ENCODE results near the gene SLC29A1. TPM values are rescaled to one million over a fixed set of nuclear protein-coding genes. Genes with fewer than 3 reads are reported as not detected.

Gene SLC29A1
- total RNA-seq, 1 donor from 2014 or later, result 170 TPM

GRCh38 chr6:44270526-44271405, 47.4 kb downstream of the SLC29A1 start:
- intact Hi-C loops (cut with DNase I), result no loop called here
- DNase-seq (ENCODE audit: missing footprints) (no peak), ATAC-seq (no peak)

- intact Hi-C loops (cut with DNase I), result no loop called here
- DNase-seq (ENCODE audit: missing footprints) (no peak), ATAC-seq (no peak)
Measured at GRCh38 chr6:44271406-44271723, 48.0 kb downstream of the SLC29A1 start.

DNA sequence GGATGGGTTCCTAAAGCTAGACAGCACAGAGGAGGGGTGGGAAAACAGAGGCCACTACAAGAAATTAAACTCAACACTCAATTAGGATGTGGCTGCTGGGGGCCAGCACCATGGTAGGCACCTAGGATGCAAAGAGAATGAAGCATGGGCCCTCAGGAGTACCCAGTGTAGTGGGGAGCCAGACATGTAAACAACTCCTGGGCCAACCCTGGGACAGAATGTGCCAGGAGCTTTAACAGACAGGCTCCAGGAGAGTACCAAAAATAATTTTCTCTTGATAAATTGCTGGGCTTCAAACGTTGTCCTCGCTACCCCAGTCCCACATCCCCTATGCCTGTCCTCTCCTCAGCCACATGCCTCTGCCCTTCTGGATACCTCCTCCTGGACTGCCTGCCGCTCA, 48.5 kb downstream of the SLC29A1 start:
- no peak for DNase-seq (ENCODE audit: missing footprints)
- intact Hi-C loops (cut with DNase I), result no loop called here
- ATAC-seq, result no peak

DNA sequence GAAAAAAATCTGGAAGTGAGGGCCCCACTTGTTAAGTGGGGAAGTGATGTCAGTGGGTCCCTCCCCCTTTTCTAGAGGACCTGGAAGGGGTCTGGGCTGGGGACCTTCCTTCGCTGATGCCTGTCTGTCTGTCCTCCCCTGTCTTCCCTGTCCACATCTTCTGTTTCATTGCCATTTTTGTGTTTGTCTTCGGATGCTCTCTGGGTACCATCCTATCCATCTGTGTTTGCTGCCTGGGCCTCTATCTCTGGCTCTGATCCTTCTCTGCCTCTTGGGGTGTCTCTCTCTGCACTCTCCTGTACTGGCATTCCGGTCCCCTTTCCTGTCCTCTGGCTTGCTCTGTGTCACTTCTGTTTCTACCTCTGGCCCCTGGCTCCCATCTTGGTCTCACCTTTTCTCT, 49.1 kb downstream of the SLC29A1 start:
- intact Hi-C loops (cut with DNase I), result no loop called here
- no peak for ATAC-seq
- no peak for DNase-seq (ENCODE audit: missing footprints)

DNA sequence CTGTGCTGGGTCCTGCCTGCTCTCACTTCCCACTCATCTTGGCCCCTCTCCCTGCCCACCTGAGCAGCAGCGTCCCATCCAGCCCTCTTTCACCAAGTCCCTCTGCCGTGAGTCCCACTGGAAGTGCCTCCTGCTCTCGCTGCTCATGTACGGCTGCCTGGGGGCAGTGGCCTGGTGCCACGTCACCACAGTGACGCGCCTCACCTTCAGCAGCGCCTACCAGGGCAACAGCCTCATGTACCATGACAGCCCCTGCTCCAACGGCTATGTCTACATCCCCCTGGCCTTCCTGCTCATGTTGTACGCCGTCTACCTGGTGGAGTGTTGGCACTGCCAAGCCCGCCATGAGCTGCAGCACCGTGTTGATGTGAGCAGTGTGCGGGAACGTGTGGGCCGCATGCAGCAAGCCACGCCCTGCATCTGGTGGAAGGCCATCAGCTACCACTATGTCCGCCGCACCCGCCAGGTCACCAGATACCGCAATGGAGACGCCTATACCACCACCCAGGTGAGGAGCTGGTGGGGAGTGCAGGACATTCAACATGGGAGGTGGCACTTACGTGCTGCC, 49.7 kb downstream of the SLC29A1 start:
- no peak for ATAC-seq
- no peak for DNase-seq (ENCODE audit: missing footprints)
- intact Hi-C loops (cut with DNase I), result no loop called here

DNA sequence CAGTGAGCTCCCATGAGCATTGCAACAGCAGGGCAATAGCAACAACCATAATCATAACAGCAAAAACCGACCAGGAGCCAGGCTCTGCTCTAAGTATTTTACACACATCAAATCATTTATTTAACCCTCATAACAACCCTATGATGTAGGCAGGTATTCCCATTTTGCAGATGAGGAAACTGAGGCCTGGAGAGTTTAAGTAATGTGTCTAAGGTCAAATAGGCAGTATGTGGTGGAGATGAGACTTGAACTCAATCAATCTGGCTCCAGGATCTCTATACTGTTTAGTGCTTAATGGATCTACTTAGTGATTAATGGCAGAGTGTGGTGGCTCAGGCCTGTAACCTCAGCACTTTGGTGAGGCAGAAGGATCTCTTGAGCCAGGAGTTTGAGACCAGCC, 50.2 kb downstream of the SLC29A1 start:
- intact Hi-C loops (cut with DNase I), result no loop called here
- ATAC-seq, result no peak
- DNase-seq (ENCODE audit: missing footprints), result no peak

DNA sequence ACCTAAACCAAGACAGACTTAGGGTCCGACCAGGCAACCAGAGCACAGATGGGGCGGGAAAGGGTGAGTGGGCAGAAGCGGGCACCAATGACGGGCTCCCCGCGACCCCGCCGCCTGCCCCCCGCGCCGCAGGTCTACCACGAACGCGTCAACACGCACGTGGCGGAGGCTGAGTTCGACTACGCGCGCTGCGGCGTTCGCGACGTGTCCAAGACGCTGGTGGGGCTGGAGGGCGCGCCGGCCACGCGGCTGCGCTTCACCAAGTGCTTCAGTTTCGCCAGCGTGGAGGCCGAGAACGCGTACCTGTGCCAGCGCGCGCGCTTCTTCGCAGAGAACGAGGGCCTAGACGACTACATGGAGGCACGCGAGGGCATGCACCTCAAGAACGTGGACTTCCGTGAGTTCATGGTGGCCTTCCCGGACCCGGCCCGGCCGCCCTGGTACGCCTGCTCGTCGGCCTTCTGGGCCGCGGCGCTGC, 51.9 kb downstream of the SLC29A1 start:
- DNase-seq (ENCODE audit: missing footprints), result no peak
- intact Hi-C loops (cut with DNase I), result no loop called here
- ATAC-seq, result no peak

DNA sequence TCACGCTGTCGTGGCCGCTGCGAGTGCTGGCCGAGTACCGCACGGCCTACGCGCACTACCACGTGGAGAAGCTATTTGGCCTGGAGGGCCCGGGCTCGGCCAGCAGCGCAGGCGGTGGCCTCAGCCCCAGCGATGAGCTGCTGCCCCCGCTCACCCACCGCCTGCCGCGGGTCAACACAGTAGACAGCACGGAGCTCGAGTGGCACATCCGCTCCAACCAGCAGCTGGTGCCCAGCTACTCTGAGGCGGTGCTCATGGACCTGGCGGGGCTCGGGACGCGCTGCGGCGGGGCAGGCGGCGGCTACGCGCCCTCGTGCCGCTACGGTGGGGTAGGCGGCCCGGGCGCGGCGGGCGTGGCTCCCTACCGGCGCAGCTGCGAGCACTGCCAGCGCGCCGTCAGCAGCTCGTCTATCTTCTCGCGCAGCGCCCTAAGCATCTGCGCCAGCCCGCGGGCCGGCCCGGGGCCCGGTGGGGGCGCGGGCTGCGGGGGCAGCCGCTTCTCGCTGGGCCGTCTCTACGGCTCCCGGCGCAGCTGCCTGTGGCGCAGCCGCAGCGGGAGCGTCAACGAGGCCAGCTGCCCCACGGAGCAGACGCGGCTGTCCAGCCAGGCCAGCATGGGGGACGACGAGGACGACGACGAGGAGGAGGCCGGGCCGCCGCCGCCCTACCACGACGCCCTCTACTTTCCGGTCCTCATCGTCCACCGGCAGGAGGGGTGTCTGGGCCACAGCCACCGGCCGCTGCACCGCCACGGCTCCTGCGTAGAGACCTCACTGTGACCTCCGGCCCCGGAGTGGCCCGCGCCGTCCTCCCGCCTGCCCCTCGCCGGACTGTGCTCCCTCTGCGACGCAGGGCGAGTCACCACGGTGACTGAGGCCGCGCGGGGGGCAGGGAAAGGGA, 52.6 kb downstream of the SLC29A1 start:
- peak; percentile 38 for ATAC-seq
- intact Hi-C loops (cut with DNase I), result no loop called here
- no peak for DNase-seq (ENCODE audit: missing footprints)

DNA sequence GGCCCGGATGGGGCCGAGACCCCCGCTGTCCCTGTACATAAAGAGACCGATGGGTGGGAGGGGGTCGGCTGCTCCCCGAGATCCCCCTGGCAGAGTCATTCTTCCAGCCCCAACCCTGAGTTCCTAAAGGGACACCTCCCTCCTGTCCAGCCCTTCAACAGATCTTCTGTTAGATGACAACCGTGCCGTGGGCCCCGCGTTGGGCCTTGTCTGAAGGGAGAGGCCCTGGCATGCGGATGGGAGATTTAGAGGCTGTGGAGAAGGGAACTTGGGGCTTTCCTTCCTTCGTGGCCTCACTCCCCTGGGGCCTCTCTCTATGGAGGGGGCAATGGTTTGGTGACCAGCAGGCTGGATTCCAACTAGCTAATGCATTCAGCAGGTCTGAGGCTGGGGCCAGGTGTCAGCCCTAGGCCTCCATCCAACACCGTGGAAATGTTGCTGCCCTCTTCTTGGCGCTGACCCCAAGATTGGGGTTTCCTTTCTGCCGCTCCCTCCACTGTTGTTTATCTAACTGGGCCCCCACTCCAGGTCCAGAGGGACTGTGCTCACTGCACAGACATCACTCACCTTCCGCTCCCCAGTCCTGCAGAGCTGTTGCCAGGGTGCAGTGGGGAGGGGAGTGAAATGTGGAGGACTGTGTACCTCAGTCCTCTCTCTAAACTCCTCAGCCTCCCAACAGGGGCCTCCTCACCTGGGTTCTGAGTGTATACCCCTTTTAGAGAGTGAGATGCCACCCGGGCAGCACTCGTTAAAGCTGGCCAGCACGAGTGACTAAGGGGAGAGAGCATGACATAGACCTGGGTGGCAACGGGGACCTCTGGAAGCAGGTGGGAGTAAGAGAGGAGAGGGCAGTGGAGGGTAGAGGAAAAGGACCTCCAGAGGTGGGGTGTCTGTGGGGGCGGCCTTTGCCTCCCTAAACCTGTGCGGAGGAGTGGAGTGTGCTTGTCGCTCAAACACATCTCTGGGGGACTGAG, 53.6 kb downstream of the SLC29A1 start:
- ATAC-seq (no peak), DNase-seq (ENCODE audit: missing footprints) (no peak)
- intact Hi-C loops (cut with DNase I), result no loop called here

- ATAC-seq, result no peak
- intact Hi-C loops (cut with DNase I), result no loop called here
- no peak for DNase-seq (ENCODE audit: missing footprints)
Measured at GRCh38 chr6:44277763-44278162, 54.4 kb downstream of the SLC29A1 start.

- no peak for ATAC-seq
- no peak for DNase-seq (ENCODE audit: missing footprints)
- intact Hi-C loops (cut with DNase I), result no loop called here
Measured at GRCh38 chr6:44278315-44278714, 54.9 kb downstream of the SLC29A1 start.

DNA sequence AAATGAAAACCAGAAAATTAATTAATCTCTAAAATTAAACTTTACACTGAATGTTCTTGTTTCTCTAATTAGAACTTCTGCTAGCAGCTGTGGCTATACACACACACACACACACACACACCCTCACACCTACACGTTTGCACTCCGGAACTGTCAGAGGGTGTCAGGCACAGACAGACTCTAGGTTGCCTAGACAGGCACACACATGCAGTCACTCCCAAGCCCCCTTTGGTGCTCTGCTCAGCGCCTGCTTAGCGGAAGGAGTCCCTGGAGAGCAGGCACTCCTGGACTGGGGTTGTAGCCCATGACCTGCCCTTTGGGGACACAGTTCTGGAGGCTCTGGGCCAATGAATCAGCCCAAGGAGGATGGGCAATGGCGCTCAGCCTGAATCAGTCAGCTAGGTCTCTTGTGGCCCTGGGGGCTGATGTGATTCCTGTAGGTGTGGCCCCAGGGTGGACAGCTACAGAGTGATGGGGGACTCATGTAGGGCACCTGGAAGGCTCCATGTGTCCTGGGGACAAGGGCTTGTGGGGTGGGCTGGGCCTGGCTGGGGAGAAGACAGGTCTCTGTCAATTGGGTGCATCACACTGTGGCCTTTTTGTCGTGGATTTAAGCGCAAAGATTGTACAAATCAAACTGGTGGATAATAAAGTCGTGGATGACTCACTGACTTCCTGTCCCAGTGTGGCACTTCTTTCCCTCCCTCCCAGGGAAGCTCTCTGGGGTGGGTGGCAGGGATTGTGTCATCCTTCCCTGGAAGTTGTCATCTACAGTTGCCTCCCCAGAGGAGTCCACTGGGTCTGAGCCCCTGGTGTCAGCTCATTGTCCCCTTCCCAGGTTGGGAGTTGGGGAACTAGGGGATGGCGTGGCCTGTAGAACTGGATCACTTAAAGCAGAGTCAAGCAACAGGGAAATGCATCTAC, 55.6 kb downstream of the SLC29A1 start:
- DNase-seq (ENCODE audit: missing footprints) (no peak), ATAC-seq (no peak)
- intact Hi-C loops (cut with DNase I), result no loop called here

Other genes starting within 250 kb of the SLC29A1 start
- gene MRPL14, start 96.1 kb upstream of the SLC29A1 start, total RNA-seq, result 41.7 TPM
- 44.5 TPM for gene TMEM63B, start 96.0 kb upstream of the SLC29A1 start, total RNA-seq
- 0.27 TPM for gene CAPN11, start 64.8 kb upstream of the SLC29A1 start, total RNA-seq
- gene MYMX, start 6.7 kb upstream of the SLC29A1 start, total RNA-seq, result not detected
- gene HSP90AB1, start 23.5 kb downstream of the SLC29A1 start, total RNA-seq, result 867 TPM
- 21.3 TPM for gene SLC35B2, start 33.9 kb downstream of the SLC29A1 start, total RNA-seq
- gene NFKBIE, start 42.0 kb downstream of the SLC29A1 start, total RNA-seq, result 2.4 TPM
- gene TMEM151B, start 46.9 kb downstream of the SLC29A1 start, total RNA-seq, result not detected
- gene AARS2, start 89.8 kb downstream of the SLC29A1 start, total RNA-seq, result 10.6 TPM
- gene SPATS1, start 119.1 kb downstream of the SLC29A1 start, total RNA-seq, result not detected
- 18.6 TPM for gene CDC5L, start 164.1 kb downstream of the SLC29A1 start, total RNA-seq